T-cell (primary cell): ENCODE data around the gene NFIA. TPM values are rescaled to one million over a fixed set of nuclear protein-coding genes. Genes with fewer than 3 reads are reported as not detected.
"Not testable (repeated sequence)": the region's sequence is repeated elsewhere in the genome, so short reads cannot be mapped to it uniquely, and the experiment has no call there.

ENCODE experiments used
- ATAC-seq, 4 experiments: fragments of 200-7000 bp in 3 of 4; fragments of 150-1000 bp in 1 of 4; cut with Tn5 transposase; replicated peaks in 1 of 4; 1 replicate in 3 of 4; 2 replicates in 1 of 4; pipeline ENCODE4 v1.10.0; 2021; ENCODE audit warnings: moderate library complexity in 3 of 4, mild to moderate bottlenecking in 2 of 4, moderate number of reproducible peaks in 1 of 4
- CTCF ChIA-PET, 2 donors: fragments of 300-600 bp; sonication (Branson Sonifier 250); formaldehyde crosslinking; loops; one replicate each; lab custom pipeline; 2022; ENCODE audit warnings: antibody characterized with exemption in 2 of 2; lab: Charles Lee
- POLR2A ChIA-PET, 2 donors: fragments of 300-600 bp; sonication (Branson Sonifier 250); formaldehyde crosslinking; loops; one replicate each; lab custom pipeline; 2022; ENCODE audit warnings: antibody characterized with exemption in 2 of 2; lab: Charles Lee
- DNase-seq, 35 experiments: peaks; one replicate each; pipeline versions ENCODE4 v3.0.0 to v3.0.0-alpha.2; 2013 to 2023
- H3K27ac ChIP-seq: one replicate; pipeline ENCODE4 v1.5.1; 2013; ENCODE audit warnings: low read length
- H3K27me3 ChIP-seq, 2 experiments: replicated peaks in 1 of 2; 1 replicate in 1 of 2; 2 replicates in 1 of 2; pipeline versions ENCODE4 v1.6.1 to v1.7.0; 2013; ENCODE audit warnings: low read length in 1 of 2, mixed read lengths in 1 of 2; ENCODE audit not compliant: control insufficient read depth in 2 of 2, insufficient read depth in 2 of 2; ENCODE audit errors: extremely low read depth in 1 of 2
- H3K36me3 ChIP-seq, 2 donors: 1 replicate in 1 of 2; 2 replicates in 1 of 2; pipeline versions ENCODE4 v1.6.1 to v1.7.0; 2013; ENCODE audit warnings: low read length in 1 of 2; ENCODE audit not compliant: control insufficient read depth in 2 of 2, insufficient read depth in 1 of 2; ENCODE audit errors: extremely low read depth in 1 of 2
- H3K4me1 ChIP-seq, 2 experiments: 1 replicate in 1 of 2; 2 replicates in 1 of 2; pipeline versions ENCODE4 v1.6.1 to v1.7.0; 2013; ENCODE audit warnings: low read length in 2 of 2, mixed read lengths in 1 of 2; ENCODE audit not compliant: insufficient read depth in 2 of 2, control insufficient read depth in 1 of 2; ENCODE audit errors: extremely low read depth in 1 of 2
- H3K4me3 ChIP-seq, 2 donors: 1 replicate in 1 of 2; 2 replicates in 1 of 2; pipeline versions ENCODE4 v1.5.1 to v1.7.0; 2013; ENCODE audit warnings: mild to moderate bottlenecking in 2 of 2, low read length in 1 of 2, moderate library complexity in 1 of 2; ENCODE audit not compliant: control insufficient read depth in 1 of 2; ENCODE audit errors: extremely low read depth in 1 of 2
- H3K9me3 ChIP-seq: 2 replicates; pipeline ENCODE4 v1.7.0; 2013
- H3K27ac Mint-ChIP-seq, 2 donors: one replicate each; pipeline ENCODE4 v1.8.0; 2020 to 2021; ENCODE audit warnings: mild to moderate bottlenecking in 2 of 2, mixed read lengths in 2 of 2
- H3K27me3 Mint-ChIP-seq, 2 donors: one replicate each; pipeline ENCODE4 v1.8.0; 2021 to 2022; ENCODE audit warnings: mixed read lengths in 2 of 2
- H3K36me3 Mint-ChIP-seq: one replicate; pipeline ENCODE4 v1.8.0; 2021; ENCODE audit warnings: mixed read lengths
- H3K4me1 Mint-ChIP-seq, 3 donors: one replicate each; pipeline ENCODE4 v1.8.0; 2020 to 2022; ENCODE audit warnings: mixed read lengths in 3 of 3, mild to moderate bottlenecking in 1 of 3
- H3K4me3 Mint-ChIP-seq, 3 donors: one replicate each; pipeline ENCODE4 v1.8.0; 2020 to 2022; ENCODE audit warnings: mild to moderate bottlenecking in 3 of 3, mixed read lengths in 3 of 3, moderate library complexity in 3 of 3
- H3K9me3 Mint-ChIP-seq, 3 donors: one replicate each; pipeline ENCODE4 v1.8.0; 2020 to 2022; ENCODE audit warnings: mixed read lengths in 3 of 3
- WGBS: methylation state at CpG from one replicate; pipeline ENCODE4 v1.1.5; 2013; ENCODE audit warnings: missing lambda C conversion rate; ENCODE audit not compliant: insufficient coverage; 5-methylcytosine and 5-hydroxymethylcytosine counted together
- total RNA-seq, 35 experiments: library from RNA in 6 of 35; stranded (reverse) in 6 of 35; fragments of 120-200 nt in 1 of 35; gene quantifications; one replicate each; pipeline versions ENCODE4 v1.2.1 to v1.2.4 and lab custom pipeline; 2013 to 2026

The NFIA gene
- total RNA-seq, 5 donors from 2014 or later (not counting 1 experiment from before 2014, with no cell fraction given): 5.1 to 10.1 (median 7.1) TPM

DNA sequence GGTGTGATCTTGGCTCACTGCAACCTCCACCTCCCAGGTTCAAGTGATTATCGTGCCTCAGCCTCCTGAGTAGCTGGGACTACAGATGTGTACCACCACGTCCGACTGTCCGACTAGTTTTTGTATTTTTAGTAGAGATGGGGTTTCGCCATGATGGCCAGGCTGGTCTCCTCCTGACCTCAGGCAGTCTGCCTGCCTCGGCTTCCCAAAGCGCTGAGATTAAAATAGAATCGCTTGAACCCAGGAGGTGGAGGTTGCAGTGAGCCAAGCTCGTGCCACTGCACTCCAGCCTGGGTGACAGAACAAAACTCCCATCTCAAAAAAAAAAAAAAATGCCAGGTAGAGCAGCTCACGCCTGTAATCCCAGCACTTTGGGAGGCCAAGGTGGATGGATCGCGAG lies 44.5 kb downstream of the NFIA start:
- H3K9me3 Mint-ChIP-seq, H3K27me3 Mint-ChIP-seq, DNase-seq, H3K27me3 ChIP-seq, H3K9me3 ChIP-seq, H3K36me3 Mint-ChIP-seq, H3K4me3 ChIP-seq, H3K27ac Mint-ChIP-seq, CTCF ChIA-PET, H3K36me3 ChIP-seq, H3K4me3 Mint-ChIP-seq, H3K27ac ChIP-seq, H3K4me1 ChIP-seq, ATAC-seq: not testable (repeated sequence)
- POLR2A ChIA-PET: interaction anchor here (0.5 to 0.7 kb wide), 2 partner anchors 78 to 186 kb away, joined by 3 to 5 read pairs; no protein-coding TSS in a partner anchor
- H3K4me1 Mint-ChIP-seq: peaks cover 0 to 11% (median 0%) of the 10 kb centered on the region in 3 donors
- 67% methylated on average over 2 of the region's 12 CpGs for WGBS

DNA sequence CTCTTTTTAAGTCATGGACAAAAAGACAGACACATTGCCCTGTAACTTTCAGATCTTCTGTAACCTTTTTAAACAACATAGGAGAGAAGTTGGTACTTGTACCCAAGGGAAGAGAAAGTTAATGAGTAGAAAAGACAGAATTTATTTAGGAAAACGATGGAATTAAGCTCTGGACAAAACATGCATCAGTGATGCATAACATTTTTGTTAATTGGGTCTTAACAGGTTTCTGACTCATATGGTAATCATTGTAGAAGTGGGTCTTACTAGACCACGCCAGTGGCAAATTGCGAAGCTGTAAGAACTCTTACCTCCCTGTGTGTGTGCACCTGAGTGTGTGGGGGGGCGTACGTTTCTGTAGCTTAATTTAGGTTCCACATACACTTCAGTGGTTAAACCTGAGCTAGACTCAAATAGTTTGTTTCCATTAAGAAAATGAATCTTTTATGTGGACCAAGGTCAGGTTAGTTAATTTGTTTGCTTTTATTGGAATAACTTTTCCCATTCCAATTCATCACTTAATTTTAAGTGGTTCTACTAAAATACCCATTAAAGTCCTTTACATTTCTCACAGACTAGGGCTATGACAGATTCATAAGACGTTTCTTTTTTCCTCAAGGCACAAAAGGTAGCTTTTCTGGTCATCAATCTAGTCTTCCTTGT lies 48.1 kb downstream of the NFIA start:
- ChIA-PET POLR2A (no interaction called here), CTCF (no interaction called here)
- Mint-ChIP-seq H3K27me3 (peaks cover 4 to 5% of the 10 kb centered on the region in 2 donors), H3K4me3 (no peak overlapping the region), H3K27ac (no peak overlapping the region), H3K36me3 (no peaks in the 10 kb centered on the region), H3K9me3 (no peaks in the 10 kb centered on the region), H3K4me1 (peaks cover 5 to 13% (median 6%) of the 10 kb centered on the region in 3 donors)
- no peak overlapping the region for H3K4me3 ChIP-seq
- H3K36me3 ChIP-seq: no peaks in the 10 kb centered on the region
- DNase-seq (no peak), ATAC-seq (no peak)
- no peaks in the 10 kb centered on the region for H3K4me1 ChIP-seq
- no peak overlapping the region for H3K27ac ChIP-seq
- H3K27me3 ChIP-seq: peaks cover 0 to 3% of the 10 kb centered on the region in 2 experiments
- no peaks in the 10 kb centered on the region for H3K9me3 ChIP-seq
- WGBS: 42% methylated on average over 2 of the region's 6 CpGs

DNA sequence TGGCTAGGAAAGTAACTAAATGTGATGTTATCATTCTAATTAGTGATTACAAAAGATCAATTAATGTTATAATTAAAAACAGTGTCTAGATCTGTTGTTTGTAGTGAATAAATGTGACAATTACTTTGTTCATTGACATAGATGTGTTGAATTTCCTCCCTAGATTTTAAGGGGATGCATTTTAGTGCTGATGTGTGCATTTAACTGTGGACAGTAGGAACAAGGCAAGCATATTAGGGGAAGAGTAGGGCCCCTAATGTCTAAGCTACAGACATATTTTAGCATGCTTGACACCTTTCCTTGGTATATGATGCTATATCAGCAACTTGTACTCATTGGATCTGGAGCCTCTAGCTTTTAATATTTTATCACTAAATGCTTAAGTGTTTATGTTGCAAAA lies 48.9 kb downstream of the NFIA start:
- peaks cover 5 to 13% (median 6%) of the 10 kb centered on the region in 3 donors for H3K4me1 Mint-ChIP-seq
- no peaks in the 10 kb centered on the region for H3K36me3 Mint-ChIP-seq
- no peak for ATAC-seq
- no peaks in the 10 kb centered on the region for H3K9me3 Mint-ChIP-seq
- Histone ChIP-seq H3K27me3 (peaks cover 0 to 3% of the 10 kb centered on the region in 2 experiments), H3K9me3 (no peaks in the 10 kb centered on the region), H3K36me3 (no peaks in the 10 kb centered on the region), H3K4me3 (no peak overlapping the region), H3K27ac (no peak overlapping the region), H3K4me1 (no peaks in the 10 kb centered on the region)
- POLR2A ChIA-PET: no interaction called here
- CTCF ChIA-PET: interaction anchor here in 1 of 2 donors (0.6 kb wide), 1 partner anchor 53 kb away, joined by 3 read pairs; no protein-coding TSS in a partner anchor
- no peak overlapping the region for H3K27ac Mint-ChIP-seq
- no peak for DNase-seq
- H3K4me3 Mint-ChIP-seq: no peak overlapping the region
- H3K27me3 Mint-ChIP-seq: peaks cover 4 to 5% of the 10 kb centered on the region in 2 donors

DNA sequence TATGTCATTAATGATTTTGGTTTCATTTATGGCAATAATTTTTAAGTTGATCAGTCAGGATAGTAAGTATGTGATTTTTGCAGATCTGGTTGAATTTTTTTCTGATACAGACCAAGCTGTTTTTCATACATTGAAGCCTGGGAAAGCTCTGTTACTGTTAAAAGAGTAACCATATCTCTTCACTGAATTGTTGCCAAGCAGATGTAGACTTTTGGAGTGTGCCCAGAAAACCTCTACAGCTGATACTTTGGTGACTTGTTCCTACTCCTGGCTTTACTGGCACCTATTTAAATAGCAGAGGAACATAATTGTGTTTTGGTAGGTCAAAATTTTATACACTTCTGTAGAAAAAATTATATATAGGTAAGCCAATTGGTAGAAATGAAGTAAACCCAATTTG lies 49.4 kb downstream of the NFIA start:
- ChIA-PET POLR2A (no interaction called here), CTCF (no interaction called here)
- Histone ChIP-seq H3K4me1 (no peaks in the 10 kb centered on the region), H3K36me3 (no peaks in the 10 kb centered on the region), H3K4me3 (no peak overlapping the region), H3K27ac (no peak overlapping the region), H3K9me3 (no peaks in the 10 kb centered on the region), H3K27me3 (peaks cover 0 to 3% of the 10 kb centered on the region in 2 experiments)
- no peaks in the 10 kb centered on the region for H3K36me3 Mint-ChIP-seq
- H3K4me1 Mint-ChIP-seq: peaks cover 5 to 13% (median 6%) of the 10 kb centered on the region in 3 donors
- no peaks in the 10 kb centered on the region for H3K9me3 Mint-ChIP-seq
- no peak overlapping the region for H3K4me3 Mint-ChIP-seq
- ATAC-seq (no peak), DNase-seq (no peak)
- no peak overlapping the region for H3K27ac Mint-ChIP-seq
- H3K27me3 Mint-ChIP-seq: peaks cover 4 to 5% of the 10 kb centered on the region in 2 donors

DNA sequence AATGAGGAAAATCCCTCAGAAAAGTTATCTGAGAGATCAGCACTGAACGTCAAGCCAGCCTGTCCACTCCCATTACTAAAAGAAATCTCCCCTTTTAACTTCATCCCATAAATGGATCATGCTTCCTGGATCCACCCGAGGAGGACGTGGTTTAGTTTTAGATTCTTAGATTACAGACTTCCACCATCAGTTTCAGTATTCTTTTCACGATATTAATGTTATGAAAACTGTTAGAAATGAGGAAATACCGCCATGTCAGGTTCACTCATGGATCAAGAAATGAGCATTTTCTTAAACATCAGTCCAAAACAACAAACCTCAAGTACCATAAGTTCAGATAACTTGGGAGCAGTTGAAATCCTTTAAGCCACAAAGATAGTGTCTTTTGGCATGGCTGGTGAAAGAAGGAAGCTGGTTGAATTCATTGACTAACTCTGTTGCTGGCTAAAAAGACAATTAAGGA lies 49.8 kb downstream of the NFIA start:
- POLR2A ChIA-PET: no interaction called here
- no peaks in the 10 kb centered on the region for H3K4me1 ChIP-seq
- H3K27me3 ChIP-seq: peaks cover 0 to 3% of the 10 kb centered on the region in 2 experiments
- no peak overlapping the region for H3K4me3 Mint-ChIP-seq
- peaks cover 4 to 5% of the 10 kb centered on the region in 2 donors for H3K27me3 Mint-ChIP-seq
- no peak overlapping the region for H3K27ac Mint-ChIP-seq
- WGBS: no CpG with 5 or more reads among the region's 5 CpGs
- CTCF ChIA-PET: no interaction called here
- no peaks in the 10 kb centered on the region for H3K36me3 ChIP-seq
- peaks cover 5 to 13% (median 6%) of the 10 kb centered on the region in 3 donors for H3K4me1 Mint-ChIP-seq
- DNase-seq (no peak), ATAC-seq (no peak)
- no peaks in the 10 kb centered on the region for H3K9me3 ChIP-seq
- no peaks in the 10 kb centered on the region for H3K9me3 Mint-ChIP-seq
- no peak overlapping the region for H3K4me3 ChIP-seq
- no peaks in the 10 kb centered on the region for H3K36me3 Mint-ChIP-seq
- H3K27ac ChIP-seq: no peak overlapping the region

DNA sequence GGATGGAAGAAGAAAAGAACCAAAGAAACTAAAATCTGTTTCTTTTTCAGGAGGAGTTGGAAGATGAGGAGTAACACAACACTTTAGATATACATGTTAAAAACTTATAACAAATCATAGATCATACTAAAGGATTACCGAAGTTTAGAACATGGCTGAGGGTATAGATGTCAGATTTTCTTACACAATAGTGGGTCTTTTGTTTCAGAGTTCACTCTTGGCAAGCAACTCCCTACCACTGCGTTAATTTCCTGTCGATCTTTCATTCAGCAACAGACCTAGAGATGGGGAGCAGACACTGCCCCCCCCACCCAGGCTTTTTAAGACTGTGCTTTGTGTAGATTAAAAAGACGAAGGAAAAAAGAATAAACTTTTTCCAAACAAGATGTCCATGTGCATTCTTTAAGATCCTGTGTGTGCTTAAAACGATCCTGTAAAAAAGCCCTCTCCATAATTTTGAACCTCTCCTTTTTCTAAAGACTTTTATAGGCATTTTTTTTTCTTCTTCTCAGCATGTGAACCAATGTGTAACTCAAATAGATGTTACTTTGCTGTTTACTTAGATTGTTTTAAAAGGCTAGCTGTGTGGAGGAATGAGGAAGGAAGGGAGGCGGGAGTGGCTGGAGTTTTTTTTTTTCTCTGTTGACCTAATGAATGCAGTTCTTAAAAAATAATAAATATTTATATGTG lies 50.4 kb downstream of the NFIA start:
- Histone ChIP-seq H3K4me1 (no peaks in the 10 kb centered on the region), H3K36me3 (no peaks in the 10 kb centered on the region), H3K4me3 (no peak overlapping the region), H3K27me3 (peaks cover 0 to 3% of the 10 kb centered on the region in 2 experiments), H3K27ac (no peak overlapping the region), H3K9me3 (no peaks in the 10 kb centered on the region)
- no CpG with 5 or more reads among the region's 6 CpGs for WGBS
- Mint-ChIP-seq H3K9me3 (no peaks in the 10 kb centered on the region), H3K27ac (no peak overlapping the region), H3K4me3 (no peak overlapping the region), H3K36me3 (no peaks in the 10 kb centered on the region), H3K27me3 (peaks cover 4 to 5% of the 10 kb centered on the region in 2 donors), H3K4me1 (peaks cover 5 to 13% (median 6%) of the 10 kb centered on the region in 3 donors)
- ChIA-PET POLR2A (interaction anchor here in 1 of 2 donors (0.7 kb wide), 1 partner anchor 309 kb away, joined by 4 read pairs; no protein-coding TSS in a partner anchor), CTCF (no interaction called here)
- DNase-seq: no peak
- no peak for ATAC-seq
